Brain pericyte (primary cell): ENCODE measurements around the gene SEMA6A.

Experiments used
- DNase-seq: peaks from one replicate; pipeline ENCODE4 v3.0.0-alpha.2; 2012; ENCODE audit warnings: low read depth, low spot score

SEMA6A gene

DNA sequence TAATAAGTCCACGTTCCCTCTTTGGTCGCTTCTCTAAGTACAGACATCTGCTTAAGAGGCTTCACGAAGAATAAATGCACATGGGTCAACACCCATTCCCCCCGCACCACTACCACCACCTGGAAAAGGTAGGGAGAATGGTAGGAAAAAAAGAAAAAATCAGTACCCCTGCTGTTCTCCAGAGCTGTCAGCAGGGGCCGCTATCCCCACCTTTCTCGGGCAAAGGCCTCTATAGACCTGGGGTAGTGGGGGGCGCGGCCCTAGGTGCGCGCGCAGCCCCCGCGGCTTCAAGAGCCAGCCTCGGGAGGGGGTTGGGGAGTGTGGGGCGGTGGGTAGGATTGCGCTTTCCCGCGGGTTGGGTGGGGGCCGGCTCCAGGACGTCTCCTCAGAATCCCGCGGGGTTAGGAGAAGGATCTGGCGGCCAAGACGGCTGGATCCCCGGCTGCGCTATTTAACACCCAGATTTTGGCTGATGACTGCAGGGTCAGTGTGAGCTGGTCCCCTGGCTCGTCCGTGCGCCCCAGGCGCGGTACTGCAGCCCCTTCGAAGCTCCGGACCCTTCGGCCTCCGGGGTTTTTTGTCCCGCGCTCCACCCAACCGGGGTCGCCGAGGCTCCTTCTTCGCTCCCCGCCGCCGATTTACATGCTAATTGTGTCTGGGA is 1.6 kb upstream of the SEMA6A start:
- DNase-seq = no peak

DNA sequence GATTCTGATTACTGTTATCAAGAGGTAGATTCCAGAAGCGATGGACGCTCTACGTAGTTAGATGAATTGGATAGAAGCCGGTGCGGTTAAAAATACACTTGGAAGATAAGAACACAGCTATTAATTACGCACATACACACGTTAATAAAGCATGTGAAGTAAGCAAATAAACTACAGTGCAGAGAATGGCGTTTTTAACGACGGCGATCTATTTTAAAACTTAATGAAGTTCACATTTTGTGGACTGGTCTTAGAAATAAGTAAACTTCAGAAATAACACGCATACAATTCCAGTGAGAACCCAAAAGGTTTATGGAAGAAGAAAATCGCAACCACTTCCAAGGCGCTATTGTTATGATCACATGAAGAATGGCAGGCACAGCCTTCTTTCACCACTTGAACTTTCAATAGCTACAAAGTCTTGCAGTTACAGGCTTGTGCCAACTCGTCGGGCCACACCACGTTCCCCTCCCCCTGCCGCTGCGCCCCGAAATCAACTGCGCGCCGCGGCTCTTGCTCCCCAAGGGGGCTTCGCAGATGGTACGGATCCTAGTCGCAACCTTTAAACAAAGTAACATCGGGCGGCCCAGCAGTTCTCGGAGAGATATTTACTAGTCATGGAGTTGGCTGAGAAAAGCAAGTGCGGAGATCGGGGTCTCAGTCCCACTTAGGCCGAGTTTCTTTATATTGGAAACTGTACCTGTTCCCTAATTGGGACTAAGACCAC is 866 bp upstream of the SEMA6A start:
- DNase-seq = no peak

DNA sequence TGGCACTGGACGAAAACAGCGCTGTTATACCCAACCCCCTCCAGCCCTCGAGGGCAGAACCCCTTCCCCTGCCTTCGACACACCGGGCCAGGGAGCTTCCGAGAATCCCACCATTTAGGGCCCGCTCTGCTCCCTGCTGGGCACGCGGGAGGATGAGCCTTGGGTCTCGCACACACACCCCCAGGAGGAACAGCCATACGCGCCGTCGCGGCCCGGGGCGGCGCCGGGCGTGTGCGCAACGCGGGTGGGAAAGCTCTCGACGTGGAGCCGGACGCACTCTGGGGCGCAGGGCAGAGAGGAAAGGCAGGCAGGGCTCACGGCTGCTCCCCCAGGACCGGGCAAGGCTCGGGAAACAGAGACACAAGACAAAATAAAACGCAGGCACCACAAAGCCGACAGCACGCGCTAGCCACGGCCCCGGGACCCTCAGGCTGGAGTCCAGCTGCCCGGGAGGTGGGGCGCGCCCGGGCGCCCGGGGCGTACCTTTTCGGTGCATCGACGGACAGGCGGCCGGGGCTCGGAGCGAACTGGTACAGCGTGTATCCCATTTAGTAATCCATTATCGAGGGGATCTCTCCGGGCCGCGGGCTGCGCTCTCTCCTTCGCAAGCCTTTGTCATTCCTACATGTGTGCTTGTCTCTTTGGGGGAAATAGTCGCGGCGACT is 789 bp downstream of the SEMA6A start:
- DNase-seq = no peak

DNA sequence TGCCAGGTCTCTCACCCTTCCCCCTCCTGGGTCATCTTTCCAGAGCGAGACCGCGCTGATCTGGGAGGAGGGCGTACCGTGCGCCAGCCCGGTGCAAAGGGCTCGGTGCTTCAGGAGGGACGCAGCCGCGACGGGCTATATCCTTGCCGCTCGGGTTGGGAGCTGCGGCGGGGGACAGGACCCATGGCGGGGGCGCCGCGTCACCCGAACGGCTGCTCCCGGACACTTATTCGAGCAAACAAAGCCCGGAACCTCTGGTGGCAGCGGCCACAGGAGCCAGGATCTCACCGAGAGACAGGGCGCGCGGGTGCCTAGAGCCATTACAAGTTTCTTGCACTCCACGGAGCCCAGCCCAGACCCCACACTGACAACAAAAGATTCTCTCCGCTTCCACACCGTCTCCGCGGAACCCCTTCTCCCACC is 1.3 kb downstream of the SEMA6A start:
- DNase-seq = no peak

- DNase-seq = no peak
Observed at GRCh38 chr5:116572350-116573278, 2.0 kb downstream of the SEMA6A start.

- no peak for DNase-seq
Observed at GRCh38 chr5:116571568-116572349, 2.9 kb downstream of the SEMA6A start.

DNA sequence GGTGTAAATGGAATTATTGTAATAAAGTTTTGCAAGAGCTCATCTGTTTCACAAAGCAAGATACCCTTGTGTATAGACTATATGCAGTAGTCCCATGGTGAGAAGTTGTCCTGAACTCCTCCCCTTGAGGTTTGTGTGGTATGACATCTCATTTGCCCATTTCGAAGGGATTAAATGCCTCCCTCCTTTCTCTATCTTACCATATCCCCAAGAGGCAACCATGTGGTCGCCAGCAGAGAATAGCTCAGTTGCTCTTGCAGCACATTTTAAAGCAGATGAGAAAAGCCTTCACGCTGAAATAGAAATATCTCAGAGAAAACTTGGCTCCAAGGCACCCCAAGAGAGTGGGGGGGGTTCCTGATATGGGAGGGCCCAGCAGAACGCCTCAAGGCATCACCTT is 4.6 kb downstream of the SEMA6A start:
- DNase-seq = no peak

DNA sequence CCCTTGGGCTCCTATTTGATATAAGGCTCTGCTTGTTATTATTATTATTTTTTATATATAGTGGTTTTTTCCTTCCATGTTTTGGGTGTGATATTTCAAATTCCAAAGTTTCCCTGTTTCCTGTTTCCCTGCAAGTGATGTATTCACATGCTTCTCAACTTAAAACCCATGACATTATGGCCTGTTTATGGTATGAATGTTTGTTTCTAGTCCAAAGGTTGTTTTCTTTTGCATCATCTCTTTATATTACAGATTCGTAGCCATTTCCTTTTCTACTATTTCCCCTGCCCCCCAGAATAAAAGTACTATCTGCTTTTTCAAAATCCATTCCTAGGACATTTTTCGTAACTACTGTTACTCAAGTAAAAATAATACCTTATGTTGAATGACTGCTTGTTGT is 7.5 kb downstream of the SEMA6A start:
- DNase-seq = no peak

GRCh38 chr5:116566251-116566650 is 8.4 kb downstream of the SEMA6A start:
- no peak for DNase-seq

GRCh38 chr5:116564756-116565490 is 9.7 kb downstream of the SEMA6A start:
- no peak for DNase-seq

DNA sequence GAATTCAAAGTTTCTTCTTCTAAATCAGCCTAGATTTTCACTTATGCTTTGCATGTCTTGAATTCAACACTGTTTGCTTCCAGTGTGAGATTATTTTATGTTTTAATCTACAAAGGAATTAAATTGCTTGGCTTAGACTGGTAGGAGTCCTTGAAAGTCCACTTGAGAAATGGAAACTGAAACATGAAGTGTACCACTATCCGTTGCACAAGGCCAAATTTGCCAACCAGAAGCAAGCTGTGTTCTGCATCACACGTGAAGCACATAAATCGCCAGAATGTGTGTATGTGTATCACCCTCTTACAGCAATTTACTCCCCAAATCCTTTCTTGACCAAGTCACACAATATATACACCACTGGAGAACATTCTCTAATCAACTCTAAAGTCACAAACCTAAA is 10.3 kb downstream of the SEMA6A start:
- DNase-seq = no peak

- DNase-seq = no peak
Observed at GRCh38 chr5:116563736-116564308, 10.8 kb downstream of the SEMA6A start.

DNA sequence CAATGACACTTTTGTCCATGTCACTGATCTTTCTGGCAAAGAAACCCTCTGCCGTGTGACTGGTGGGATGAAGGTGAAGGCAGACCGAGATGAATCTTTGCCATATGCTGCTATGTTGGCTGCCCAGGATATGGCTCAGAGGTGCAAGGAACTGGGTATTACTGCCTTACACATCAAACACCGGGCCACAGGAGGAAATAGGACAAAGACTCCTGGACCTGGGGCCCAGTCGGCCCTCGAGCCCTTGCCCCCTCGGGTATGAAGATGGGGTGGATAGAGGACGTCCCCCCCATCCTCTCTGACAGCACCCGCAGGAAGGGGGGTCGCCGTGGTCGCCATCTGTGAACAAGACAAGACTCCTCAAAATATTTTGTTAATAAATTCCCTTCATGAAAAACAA is 12.0 kb downstream of the SEMA6A start:
- no peak for DNase-seq

- DNase-seq = no peak
Observed at GRCh38 chr5:116561658-116562057, 13.0 kb downstream of the SEMA6A start.

GRCh38 chr5:116559673-116560164 is 14.9 kb downstream of the SEMA6A start:
- DNase-seq = no peak

- DNase-seq = no peak
Observed at GRCh38 chr5:116559239-116559638, 15.4 kb downstream of the SEMA6A start.

DNA sequence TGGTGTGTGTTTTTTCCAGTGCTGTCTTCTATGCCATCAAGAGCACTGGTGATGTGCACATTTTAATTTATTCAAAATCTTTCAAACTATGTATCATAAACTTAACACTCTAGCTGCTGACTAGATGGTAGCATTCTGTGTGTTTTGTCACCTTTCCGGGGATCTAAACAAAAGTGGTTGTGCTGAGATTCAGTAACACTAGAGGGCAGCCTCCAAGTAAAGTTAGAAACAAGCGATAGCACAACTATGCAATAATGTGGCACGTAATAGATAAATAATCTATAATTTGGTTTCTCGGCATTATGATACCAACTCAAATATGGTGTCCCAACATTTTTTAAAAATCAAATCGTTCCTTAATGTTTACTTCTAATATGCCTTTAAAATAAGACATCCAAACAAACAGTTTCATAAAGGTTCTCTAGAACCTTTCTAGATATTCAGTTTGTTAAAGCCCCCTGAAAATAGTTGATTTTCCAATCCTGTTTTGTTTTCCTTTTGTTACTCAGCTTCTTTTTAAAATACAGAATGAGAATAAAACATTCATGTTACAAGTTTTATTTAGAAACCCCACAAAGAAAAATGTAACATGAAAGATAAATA is 16.9 kb downstream of the SEMA6A start:
- DNase-seq = no peak

GRCh38 chr5:116554764-116555163 is 19.9 kb downstream of the SEMA6A start:
- DNase-seq = no peak

DNA sequence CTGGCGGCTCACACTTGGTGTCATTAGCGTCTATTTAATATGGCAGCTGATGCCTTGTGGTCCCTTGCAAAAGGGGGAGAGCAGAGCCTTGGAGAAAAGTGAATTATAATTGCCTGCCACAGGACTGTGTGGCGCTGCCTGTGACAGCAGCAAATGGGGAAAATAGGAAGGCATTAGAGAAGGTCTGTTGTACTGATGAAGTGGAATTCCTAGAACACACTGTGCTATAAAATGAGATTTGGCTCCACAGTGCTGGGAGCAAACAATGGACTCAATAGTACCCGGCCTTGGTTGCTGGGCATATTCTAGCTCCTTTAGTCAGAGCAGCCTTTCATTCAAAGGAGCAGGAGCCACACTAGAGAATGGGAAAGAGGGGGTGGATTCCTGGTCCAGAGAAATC is 21.3 kb downstream of the SEMA6A start:
- DNase-seq = no peak
